Calu3 (cell line): ENCODE data around the gene ALX4. TPM values are rescaled to one million over a fixed set of nuclear protein-coding genes. Genes with fewer than 3 reads are reported as not detected.

Experiments
- BruUV-seq: library from RNA; stranded (reverse); fragments of 400-500 nt; replicated peaks from 2 replicates; lab custom pipeline; 2021; lab: Mats Ljungman, UMichigan
- CTCF ChIA-PET: fragments of 300-600 bp; sonication (Branson Sonifier 250); formaldehyde crosslinking; loops from one replicate; lab custom pipeline; 2022; ENCODE audit warnings: antibody characterized with exemption; lab: Charles Lee
- DNase-seq: peaks from one replicate; pipeline ENCODE4 v3.0.0; 2022
- H3K27ac Mint-ChIP-seq: one replicate; pipeline ENCODE4 v1.8.0; 2022; ENCODE audit warnings: mixed read lengths; ENCODE audit not compliant: unreplicated experiment
- H3K27me3 Mint-ChIP-seq: one replicate; pipeline ENCODE4 v1.8.0; 2022; ENCODE audit warnings: mixed read lengths; ENCODE audit not compliant: unreplicated experiment
- H3K36me3 Mint-ChIP-seq: one replicate; pipeline ENCODE4 v1.8.0; 2022; ENCODE audit warnings: mild to moderate bottlenecking, moderate library complexity, mixed read lengths; ENCODE audit not compliant: insufficient read depth, unreplicated experiment
- H3K4me1 Mint-ChIP-seq: one replicate; pipeline ENCODE4 v1.8.0; 2022; ENCODE audit warnings: mild to moderate bottlenecking, low read depth, mixed read lengths; ENCODE audit not compliant: unreplicated experiment
- H3K4me3 Mint-ChIP-seq: one replicate; pipeline ENCODE4 v1.8.0; 2022; ENCODE audit warnings: mild to moderate bottlenecking, low read depth, moderate library complexity, mixed read lengths; ENCODE audit not compliant: unreplicated experiment
- H3K9me3 Mint-ChIP-seq: one replicate; pipeline ENCODE4 v1.8.0; 2022; ENCODE audit warnings: low read depth, mixed read lengths; ENCODE audit not compliant: unreplicated experiment
- intact Hi-C: fragments of 100-400 bp; cut with micrococcal nuclease; formaldehyde crosslinking; loops from one replicate; pipeline ENCODE4 v1.10.0; 2022; ENCODE audit not compliant: unreplicated experiment
- total RNA-seq: library from RNA; stranded (reverse); gene quantifications from 2 replicates; pipeline ENCODE4 v1.2.3, GENCODE V29; 2022
- TF ChIP-seq, protein P1 (sequence below): fragments of 200-600 bp; IDR thresholded peaks from one replicate; pipeline ENCODE4 v1.8.0; 2022; ENCODE audit warnings: antibody characterized with exemption; ENCODE audit not compliant: unreplicated experiment

ALX4 gene
- total RNA-seq, 1 experiment from 2014 or later: not detected

DNA sequence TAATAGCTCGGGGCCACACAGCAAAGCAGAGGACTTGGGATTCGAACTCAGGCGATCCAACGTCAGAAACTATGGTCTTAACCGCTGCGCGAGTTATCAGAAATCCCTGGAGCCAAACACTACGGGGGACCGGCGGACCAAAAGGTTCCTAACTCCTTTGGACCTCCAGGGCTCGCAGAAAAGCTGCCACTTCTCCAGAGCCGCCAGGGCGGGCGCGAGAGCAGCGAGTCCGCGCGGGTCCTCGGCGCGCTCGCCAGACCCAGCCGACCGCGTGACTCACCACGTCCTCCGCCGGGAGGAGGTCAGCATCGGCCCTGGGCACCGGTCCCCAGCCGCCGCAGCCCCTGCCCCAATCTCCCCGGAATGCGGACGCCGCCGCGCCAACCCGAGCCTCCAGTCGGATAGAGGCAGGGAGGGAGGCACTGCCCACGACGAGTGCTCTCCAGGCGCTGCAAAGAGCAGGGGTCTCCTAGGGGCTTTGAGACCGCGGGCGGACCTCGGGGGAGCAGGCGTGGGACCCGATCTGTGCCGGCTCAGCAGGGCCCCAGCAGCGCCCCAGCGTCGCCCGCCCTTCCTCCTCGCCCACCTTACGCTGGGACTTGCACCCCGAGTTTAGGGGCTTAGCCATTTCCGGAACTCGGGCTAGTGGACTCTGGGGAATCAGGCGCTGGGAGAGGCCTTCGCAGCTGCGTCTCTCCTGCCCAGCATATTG, 6.2 kb upstream of the ALX4 start:
- intact Hi-C loops: no loop called here
- DNase-seq: no peak
- CTCF ChIA-PET: interaction anchor here (1.2 kb wide), 1 partner anchor 13 kb away, joined by 4 read pairs; no protein-coding TSS in a partner anchor
- Mint-ChIP-seq H3K4me3 (no peak overlapping the region), H3K27me3 (peaks cover 99% of the 10 kb centered on the region), H3K9me3 (no peaks in the 10 kb centered on the region), H3K36me3 (no peaks in the 10 kb centered on the region), H3K4me1 (no peaks in the 10 kb centered on the region), H3K27ac (no peak overlapping the region)
- TF ChIP-seq, protein P1, sequence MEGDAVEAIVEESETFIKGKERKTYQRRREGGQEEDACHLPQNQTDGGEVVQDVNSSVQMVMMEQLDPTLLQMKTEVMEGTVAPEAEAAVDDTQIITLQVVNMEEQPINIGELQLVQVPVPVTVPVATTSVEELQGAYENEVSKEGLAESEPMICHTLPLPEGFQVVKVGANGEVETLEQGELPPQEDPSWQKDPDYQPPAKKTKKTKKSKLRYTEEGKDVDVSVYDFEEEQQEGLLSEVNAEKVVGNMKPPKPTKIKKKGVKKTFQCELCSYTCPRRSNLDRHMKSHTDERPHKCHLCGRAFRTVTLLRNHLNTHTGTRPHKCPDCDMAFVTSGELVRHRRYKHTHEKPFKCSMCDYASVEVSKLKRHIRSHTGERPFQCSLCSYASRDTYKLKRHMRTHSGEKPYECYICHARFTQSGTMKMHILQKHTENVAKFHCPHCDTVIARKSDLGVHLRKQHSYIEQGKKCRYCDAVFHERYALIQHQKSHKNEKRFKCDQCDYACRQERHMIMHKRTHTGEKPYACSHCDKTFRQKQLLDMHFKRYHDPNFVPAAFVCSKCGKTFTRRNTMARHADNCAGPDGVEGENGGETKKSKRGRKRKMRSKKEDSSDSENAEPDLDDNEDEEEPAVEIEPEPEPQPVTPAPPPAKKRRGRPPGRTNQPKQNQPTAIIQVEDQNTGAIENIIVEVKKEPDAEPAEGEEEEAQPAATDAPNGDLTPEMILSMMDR: no peak
- BruUV-seq: no TSS peak

DNA sequence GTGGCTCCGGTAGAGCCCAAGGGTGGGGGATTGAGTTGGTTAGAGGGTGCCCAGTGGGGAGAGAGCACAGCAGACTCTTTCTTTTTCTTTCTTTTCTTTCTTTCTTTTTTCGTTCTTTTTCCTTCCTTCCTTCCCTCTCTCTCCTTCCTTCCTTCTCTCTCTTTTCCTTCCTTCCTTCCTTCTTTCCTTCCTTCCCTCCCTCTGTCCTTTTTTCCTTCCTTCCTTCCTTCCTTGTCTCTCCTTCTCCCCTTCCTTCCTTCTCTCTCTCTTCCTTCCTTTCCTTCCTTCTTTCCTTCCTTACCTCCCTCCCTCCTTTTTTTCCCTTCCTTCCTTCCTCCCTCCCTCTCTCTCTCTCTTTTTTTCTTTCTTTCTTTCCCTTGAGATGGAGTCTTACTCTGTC, 4.8 kb upstream of the ALX4 start:
- Mint-ChIP-seq H3K4me3 (no peak overlapping the region), H3K36me3 (no peaks in the 10 kb centered on the region), H3K27me3 (peaks cover 99% of the 10 kb centered on the region), H3K27ac (no peak overlapping the region), H3K4me1 (no peaks in the 10 kb centered on the region), H3K9me3 (no peaks in the 10 kb centered on the region)
- no TSS peak for BruUV-seq
- CTCF ChIA-PET: no interaction called here
- TF ChIP-seq, protein P1: no peak
- intact Hi-C loops: no loop called here
- DNase-seq: no peak

DNA sequence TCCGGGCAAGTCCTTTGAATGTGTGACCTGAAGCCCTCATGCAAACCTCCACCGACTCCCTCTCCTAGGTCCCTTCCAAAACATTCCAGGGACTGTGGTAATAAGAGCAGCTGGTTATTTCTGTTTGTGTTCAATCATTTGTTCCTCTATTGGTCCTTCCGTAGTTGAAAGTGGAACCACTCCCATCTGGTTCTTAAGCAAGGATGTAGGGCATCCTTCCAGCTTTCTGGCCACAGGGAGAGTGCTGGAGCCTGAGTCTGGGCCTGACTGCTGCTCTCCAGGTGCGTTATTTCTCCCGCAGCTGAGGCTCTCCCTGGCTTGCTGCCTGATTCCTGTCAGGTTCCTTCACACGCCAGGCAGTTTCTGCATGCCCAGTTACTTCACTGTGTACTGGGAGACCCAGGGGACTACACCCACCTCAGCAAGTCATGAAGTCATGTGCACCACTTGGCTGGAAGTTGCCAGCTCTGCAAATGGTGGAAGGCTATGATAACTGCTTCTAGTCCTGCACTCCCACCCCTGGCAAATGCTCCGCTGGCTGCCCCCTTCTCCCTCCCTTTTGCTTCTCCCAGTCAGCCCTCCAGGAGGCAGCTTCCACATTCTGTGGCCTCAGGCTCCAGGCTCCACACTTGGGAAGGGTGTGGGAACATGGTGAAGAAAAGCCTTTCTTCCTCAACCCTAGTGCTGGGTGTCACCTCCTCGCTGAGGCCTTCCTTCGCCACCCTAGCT, 4.0 kb upstream of the ALX4 start:
- H3K9me3 Mint-ChIP-seq: no peaks in the 10 kb centered on the region
- H3K4me3 Mint-ChIP-seq: no peak overlapping the region
- H3K36me3 Mint-ChIP-seq: no peaks in the 10 kb centered on the region
- no peak for DNase-seq
- no TSS peak for BruUV-seq
- intact Hi-C loops: no loop called here
- CTCF ChIA-PET: interaction anchor here (0.5 kb wide), 1 partner anchor 41 kb away, joined by 3 read pairs; no protein-coding TSS in a partner anchor
- TF ChIP-seq, protein P1: no peak
- no peaks in the 10 kb centered on the region for H3K4me1 Mint-ChIP-seq
- H3K27me3 Mint-ChIP-seq: peaks cover 99% of the 10 kb centered on the region
- H3K27ac Mint-ChIP-seq: no peak overlapping the region

DNA sequence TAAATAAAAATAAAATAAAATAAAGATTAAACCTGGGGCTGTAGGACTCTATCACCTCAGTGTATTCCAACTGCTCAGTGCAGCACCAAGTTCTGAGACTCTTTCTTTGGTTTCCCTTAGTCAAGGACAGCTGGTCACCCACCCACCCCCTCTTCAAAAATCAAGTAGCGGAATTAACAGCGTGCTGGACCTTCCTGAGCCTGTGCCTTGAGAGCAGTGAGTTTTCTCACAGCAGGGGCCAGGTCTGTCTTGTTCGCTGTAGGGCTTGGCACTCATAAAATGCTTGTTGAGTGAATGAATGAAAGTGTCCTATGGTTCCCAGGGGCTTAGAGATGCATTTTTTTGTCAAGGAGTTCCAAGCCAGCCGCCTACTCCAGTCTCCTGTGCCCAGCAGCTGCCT, 2.9 kb upstream of the ALX4 start:
- CTCF ChIA-PET: no interaction called here
- H3K27ac Mint-ChIP-seq: no peak overlapping the region
- peaks cover 99% of the 10 kb centered on the region for H3K27me3 Mint-ChIP-seq
- no peaks in the 10 kb centered on the region for H3K4me1 Mint-ChIP-seq
- no peaks in the 10 kb centered on the region for H3K9me3 Mint-ChIP-seq
- DNase-seq: no peak
- no TSS peak for BruUV-seq
- H3K4me3 Mint-ChIP-seq: no peak overlapping the region
- H3K36me3 Mint-ChIP-seq: no peaks in the 10 kb centered on the region
- intact Hi-C loops: no loop called here
- TF ChIP-seq, protein P1: no peak
